Measurements from ENCODE around the gene TASP1.

The TASP1 gene

DNA sequence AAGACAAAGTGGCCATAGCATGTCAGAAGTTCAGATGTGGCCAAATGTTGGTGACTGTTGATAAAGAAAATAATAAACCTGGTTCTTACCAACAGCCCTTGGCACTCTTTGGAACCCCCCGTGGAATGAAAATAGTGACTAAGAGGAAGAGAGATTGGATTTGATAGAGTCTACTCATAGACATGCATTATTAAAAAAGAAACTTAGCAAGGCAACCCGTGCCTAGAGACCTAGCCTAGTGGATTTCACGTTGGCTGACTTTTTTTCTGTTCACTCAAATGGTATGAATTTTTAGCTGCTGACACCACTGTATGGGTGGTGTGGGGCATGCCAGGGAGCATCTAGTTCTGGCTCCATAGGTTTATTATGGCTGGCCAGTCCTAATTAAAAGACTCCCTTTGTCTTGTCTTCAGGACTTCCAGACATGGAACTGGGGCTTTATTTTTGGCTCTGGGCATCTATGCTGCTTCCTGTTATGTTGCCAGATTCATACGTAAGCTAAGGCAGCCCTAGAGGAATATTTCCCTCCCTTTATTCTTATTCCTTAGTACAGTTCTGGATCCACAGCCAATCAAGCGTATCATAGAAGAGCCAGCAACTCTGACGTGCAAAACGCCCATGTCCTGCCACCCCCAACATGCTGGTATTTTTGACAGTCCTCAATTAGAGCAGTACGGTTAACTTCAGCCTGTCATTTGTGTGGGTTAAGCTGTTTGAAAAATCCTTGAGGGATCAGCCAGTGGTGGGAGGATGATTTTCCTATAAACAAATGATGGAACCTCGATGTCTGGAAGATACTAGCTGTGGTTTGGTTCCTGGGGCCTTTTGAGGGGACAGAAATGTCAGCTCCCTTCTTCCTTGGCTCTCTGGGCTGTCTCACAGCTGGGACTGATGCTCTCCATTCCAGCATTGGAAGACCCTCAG, 290.2 kb downstream of the TASP1 start:
- DNase-seq (ENCODE audit: low read depth in 3 of 3), result no peak

DNA sequence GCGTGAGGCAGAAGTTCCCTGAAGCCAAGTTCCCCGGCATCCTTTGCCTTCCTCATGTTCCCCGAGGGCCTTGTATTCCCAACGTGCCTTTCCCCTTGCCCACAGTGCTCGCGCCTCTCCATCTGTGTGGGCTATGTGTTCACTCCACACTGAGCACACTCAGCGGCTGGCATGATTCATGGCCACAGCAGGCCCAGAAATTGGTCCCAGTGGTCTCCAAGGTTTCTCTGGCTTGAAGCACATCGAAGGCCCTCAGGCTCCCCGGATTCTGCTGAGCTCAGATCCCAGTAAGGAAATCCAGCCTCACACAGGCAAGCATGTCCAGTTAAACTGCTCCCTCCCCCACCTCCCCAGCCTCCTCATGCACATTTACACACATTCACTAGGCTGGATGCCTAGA, 294.1 kb downstream of the TASP1 start:
- no peak for DNase-seq (ENCODE audit: low read depth in 3 of 3)

DNA sequence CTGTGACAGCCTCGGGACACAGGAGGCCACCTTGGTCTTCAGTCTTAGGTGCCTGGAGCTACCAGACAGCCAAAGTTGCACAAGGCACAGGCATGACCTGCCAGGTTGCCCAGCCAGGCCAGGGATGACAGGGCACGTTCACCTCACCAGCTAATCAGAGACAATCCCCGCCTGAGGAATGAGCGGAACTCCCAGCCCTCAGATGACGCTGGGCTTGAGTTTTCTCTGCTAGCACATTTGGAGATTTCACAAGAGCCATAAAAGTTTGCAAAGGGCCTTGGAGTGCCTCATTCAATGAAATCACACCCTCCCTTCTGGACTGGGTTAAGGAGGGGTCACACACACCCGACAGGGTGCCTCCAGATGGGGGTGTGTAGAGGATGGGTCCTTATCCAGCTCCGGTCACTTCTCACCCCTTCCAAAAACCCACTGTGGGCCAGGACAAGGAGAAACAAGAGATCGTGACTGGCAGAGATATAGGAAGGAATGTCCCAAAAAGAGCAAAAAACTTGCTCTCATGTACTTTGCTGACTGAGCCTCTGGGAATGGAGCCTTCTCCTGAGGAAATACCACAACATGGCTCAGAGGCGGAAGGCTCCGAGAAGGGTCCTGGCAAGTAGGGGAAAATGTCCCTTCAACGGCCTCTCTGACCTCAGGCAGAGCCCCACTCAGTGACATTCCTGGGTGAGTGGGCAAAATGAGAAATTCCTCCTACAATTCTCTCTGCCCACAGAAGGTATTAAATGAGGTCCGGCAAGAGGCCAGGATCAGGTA, 296.1 kb downstream of the TASP1 start:
- DNase-seq (ENCODE audit: low read depth in 3 of 3), result no peak

DNA sequence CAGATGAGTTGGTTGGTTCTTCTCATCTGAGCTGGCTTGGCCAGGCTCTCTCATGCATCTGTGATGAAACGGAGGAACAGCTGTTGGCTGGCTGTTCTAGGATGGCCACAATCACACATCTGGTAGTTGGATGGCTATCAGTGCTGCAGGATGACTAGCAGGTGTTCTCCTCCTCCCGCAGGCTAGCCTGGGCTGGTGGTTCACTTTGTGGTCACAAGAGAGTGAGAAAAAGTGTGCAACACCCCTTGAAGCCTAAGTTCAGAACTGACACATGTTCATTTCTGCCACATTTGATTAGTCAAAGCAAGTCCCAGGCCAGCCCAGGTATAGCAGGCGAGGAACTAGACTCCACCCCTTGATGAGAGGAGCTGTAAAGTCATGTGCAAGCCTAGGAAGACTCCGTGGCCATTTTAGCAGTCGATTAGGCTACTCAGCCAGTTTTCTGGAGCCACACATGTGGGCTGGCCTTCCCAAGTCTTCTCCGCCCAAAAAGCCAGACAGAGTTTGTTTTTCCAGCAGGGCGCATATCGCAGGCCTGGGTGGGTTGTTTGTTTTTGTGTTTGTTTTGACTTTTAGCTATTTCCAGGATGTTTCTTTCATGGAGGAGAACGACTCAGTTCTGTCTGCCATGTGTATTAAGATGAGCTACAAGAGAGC, 296.9 kb downstream of the TASP1 start:
- no peak for DNase-seq (ENCODE audit: low read depth in 3 of 3)

DNA sequence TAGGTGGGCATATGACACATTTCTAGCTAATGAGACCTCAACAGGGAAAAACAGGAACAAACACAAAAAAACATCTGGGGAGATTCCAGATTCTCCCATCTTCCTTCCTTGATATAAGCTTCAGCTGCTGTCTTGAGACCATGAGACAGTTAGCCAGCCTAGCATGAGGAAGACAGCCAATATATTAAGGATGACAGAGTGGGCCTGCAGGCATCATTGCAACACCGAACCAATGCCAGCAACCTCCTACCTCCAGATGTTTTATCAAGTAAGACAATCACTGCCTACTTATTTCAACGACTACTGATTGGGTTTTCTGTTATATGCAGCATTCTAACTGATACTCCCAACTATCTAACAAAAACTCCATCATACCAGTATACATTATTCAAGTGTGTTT, 298.6 kb downstream of the TASP1 start:
- no peak for DNase-seq (ENCODE audit: low read depth in 3 of 3)

Measured in stimulated activated CD4-positive, alpha-beta T cell treated with anti-CD3 and anti-CD28 coated beads, TNF-alpha, amount 100 ng/mL, for 4 hours (primary cell).